HG02571 (cell line): ENCODE measurements around the gene RNF224.

Experiments
- ATAC-seq: cut with Tn5 transposase; IDR thresholded peaks from one replicate; pipeline ENCODE4 v1.9.1; 2021; ENCODE audit warnings: mild to moderate bottlenecking, moderate library complexity; ENCODE audit not compliant: unreplicated experiment

The RNF224 gene

GRCh38 chr9:137225699-137226331 lies 1.5 kb upstream of the RNF224 start:
- ATAC-seq = no peak

GRCh38 chr9:137226338-137227053 lies 806 bp upstream of the RNF224 start:
- ATAC-seq = no peak

GRCh38 chr9:137227853-137228505 lies 677 bp downstream of the RNF224 start:
- ATAC-seq = no peak

GRCh38 chr9:137228506-137228967 lies 1.2 kb downstream of the RNF224 start:
- ATAC-seq = no peak

- no peak for ATAC-seq
Measured at GRCh38 chr9:137228968-137229896, 1.9 kb downstream of the RNF224 start.

GRCh38 chr9:137229903-137230704 lies 2.8 kb downstream of the RNF224 start:
- no peak for ATAC-seq

- ATAC-seq = no peak
Measured at GRCh38 chr9:137230705-137231371, 3.5 kb downstream of the RNF224 start, which contains the start of gene SLC34A3. Gene SLC34A3, plus strand, starts transcription at chr9:137230901. Its CDS starts 802 bp downstream, at chr9:137231703.

- ATAC-seq = no peak
Measured at GRCh38 chr9:137231372-137232039, 4.2 kb downstream of the RNF224 start.

GRCh38 chr9:137232101-137232500 lies 4.8 kb downstream of the RNF224 start:
- ATAC-seq = no peak

GRCh38 chr9:137232510-137232909 lies 5.2 kb downstream of the RNF224 start:
- no peak for ATAC-seq

- no peak for ATAC-seq
Measured at GRCh38 chr9:137233143-137233980, 6.1 kb downstream of the RNF224 start.

- no peak for ATAC-seq
Measured at GRCh38 chr9:137234055-137234697, 6.9 kb downstream of the RNF224 start.

GRCh38 chr9:137234758-137235423 lies 7.6 kb downstream of the RNF224 start:
- no peak for ATAC-seq

- ATAC-seq = no peak
Measured at GRCh38 chr9:137235424-137236237, 8.3 kb downstream of the RNF224 start.

GRCh38 chr9:137236238-137236935 lies 9.1 kb downstream of the RNF224 start:
- ATAC-seq = no peak
